Neuronal stem cell (in vitro differentiated cells): Measurements from ENCODE around the gene SH3GL2.

Experiments used
- DNase-seq: peaks from one replicate; pipeline ENCODE4 v3.0.0-alpha.2; 2013; ENCODE audit warnings: low spot score
- H2AFZ ChIP-seq: one replicate; pipeline ENCODE4 v1.6.1; 2013; ENCODE audit warnings: mild to moderate bottlenecking, low read length, inconsistent platforms
- H2AK5ac ChIP-seq: 2 replicates; pipeline ENCODE4 v1.6.1; 2013; ENCODE audit warnings: low read depth, mild to moderate bottlenecking, inconsistent platforms, low read length, moderate library complexity, mixed read lengths
- H2BK120ac ChIP-seq: 2 replicates; pipeline ENCODE4 v1.6.1; 2013; ENCODE audit warnings: low read depth, mild to moderate bottlenecking, inconsistent platforms, low read length, moderate library complexity, mixed read lengths
- H2BK12ac ChIP-seq: one replicate; pipeline ENCODE4 v1.6.1; 2013; ENCODE audit warnings: low read length, inconsistent platforms
- H2BK15ac ChIP-seq: 2 replicates; pipeline ENCODE4 v1.6.1; 2013; ENCODE audit warnings: mild to moderate bottlenecking, low read length, inconsistent platforms, mixed read lengths
- H2BK5ac ChIP-seq: one replicate; pipeline ENCODE4 v1.6.1; 2013; ENCODE audit warnings: inconsistent platforms, mild to moderate bottlenecking, low read length, moderate library complexity
- H3K14ac ChIP-seq: one replicate; pipeline ENCODE4 v1.6.1; 2013; ENCODE audit warnings: low read length, inconsistent platforms
- H3K18ac ChIP-seq: 2 replicates; pipeline ENCODE4 v1.6.1; 2013; ENCODE audit warnings: low read length, inconsistent platforms
- H3K23ac ChIP-seq: 2 replicates; pipeline ENCODE4 v1.6.1; 2013; ENCODE audit warnings: low read depth, mild to moderate bottlenecking, mixed read lengths, low read length, inconsistent platforms; ENCODE audit not compliant: poor library complexity
- H3K27ac ChIP-seq: replicated peaks from 3 replicates; pipeline ENCODE4 v1.5.1; 2013; ENCODE audit warnings: low read length, inconsistent platforms
- H3K27me3 ChIP-seq, 3 experiments: 2 replicates each; pipeline ENCODE4 v1.6.1; 2013; ENCODE audit warnings: low read length in 3 of 3, mild to moderate bottlenecking in 2 of 3, inconsistent platforms in 1 of 3, low read depth in 1 of 3, mixed read lengths in 1 of 3, moderate library complexity in 1 of 3; ENCODE audit not compliant: control insufficient read depth in 3 of 3, insufficient read depth in 3 of 3
- H3K36me3 ChIP-seq, 2 donors: replicated peaks in 1 of 2; 2 replicates each; pipeline ENCODE4 v1.6.1; 2013; ENCODE audit warnings: low read length in 2 of 2; ENCODE audit not compliant: control insufficient read depth in 2 of 2, insufficient read depth in 2 of 2
- H3K4ac ChIP-seq: 2 replicates; pipeline ENCODE4 v1.6.1; 2013; ENCODE audit warnings: inconsistent platforms, mild to moderate bottlenecking, low read length, moderate library complexity
- H3K4me1 ChIP-seq, 2 donors: 1 replicate in 1 of 2; 2 replicates in 1 of 2; pipeline ENCODE4 v1.6.1; 2013; ENCODE audit warnings: low read length in 2 of 2, low read depth in 1 of 2; ENCODE audit not compliant: control insufficient read depth in 2 of 2, insufficient read depth in 1 of 2
- H3K4me2 ChIP-seq: one replicate; pipeline ENCODE4 v1.6.1; 2013; ENCODE audit warnings: mild to moderate bottlenecking, low read length, inconsistent platforms; ENCODE audit not compliant: insufficient read depth, poor library complexity, severe bottlenecking
- H3K4me3 ChIP-seq, 2 donors: 2 replicates each; pipeline ENCODE4 v1.5.1; 2013; ENCODE audit warnings: low read length in 2 of 2, mild to moderate bottlenecking in 2 of 2, inconsistent platforms in 1 of 2, moderate library complexity in 1 of 2
- H3K79me1 ChIP-seq: one replicate; pipeline ENCODE4 v1.6.1; 2013; ENCODE audit warnings: low read depth, mild to moderate bottlenecking, inconsistent platforms, low read length, moderate library complexity
- H3K9ac ChIP-seq: one replicate; pipeline ENCODE4 v1.6.1; 2013; ENCODE audit warnings: mild to moderate bottlenecking, low read depth, low read length, inconsistent platforms; ENCODE audit not compliant: poor library complexity
- H3K9me3 ChIP-seq, 2 donors: replicated peaks in 1 of 2; 2 replicates each; pipeline versions ENCODE3 to v1.6.1; 2013; ENCODE audit warnings: low read length in 2 of 2, mild to moderate bottlenecking in 2 of 2, inconsistent platforms in 1 of 2, low read depth in 1 of 2, mixed read lengths in 1 of 2, moderate library complexity in 1 of 2; ENCODE audit not compliant: control insufficient read depth in 2 of 2, insufficient read depth in 1 of 2
- H4K8ac ChIP-seq: one replicate; pipeline ENCODE4 v1.6.1; 2013; ENCODE audit warnings: low read depth, mild to moderate bottlenecking, inconsistent platforms, low read length, moderate library complexity
- H4K91ac ChIP-seq: one replicate; pipeline ENCODE4 v1.6.1; 2013; ENCODE audit warnings: low read length, low read depth, mild to moderate bottlenecking, inconsistent platforms; ENCODE audit not compliant: poor library complexity
- WGBS, 2 donors: extraction: QIAGEN DNeasy Blood & Tissue Kit; methylation state at CpG; one replicate each; pipeline ENCODE4 v1.1.7; 2013; ENCODE audit warnings: missing lambda C conversion rate in 2 of 2, mixed read lengths in 1 of 2; ENCODE audit not compliant: insufficient read length in 2 of 2, insufficient replicate concordance in 1 of 2; ENCODE audit errors: extremely low coverage in 2 of 2; 5-methylcytosine and 5-hydroxymethylcytosine counted together

Gene SH3GL2

GRCh38 chr9:17750269-17750668 lies 171.4 kb downstream of the SH3GL2 start:
- Histone ChIP-seq H2AK5ac (no peak overlapping the region), H4K91ac (no peak overlapping the region), H3K18ac (no peak overlapping the region), H3K9ac (no peak overlapping the region), H3K9me3 (no peaks in the 10 kb centered on the region), H3K4me2 (no peak overlapping the region), H3K4me1 (no peaks in the 10 kb centered on the region), H2AFZ (no peak overlapping the region), H2BK5ac (no peak overlapping the region), H3K4ac (no peak overlapping the region), H3K4me3 (no peak overlapping the region), H2BK120ac (no peak overlapping the region), H4K8ac (no peak overlapping the region), H3K27me3 (no peaks in the 10 kb centered on the region), H3K36me3 (no peaks in the 10 kb centered on the region), H2BK12ac (no peak overlapping the region), H3K23ac (no peak overlapping the region), H2BK15ac (no peak overlapping the region), H3K27ac (no peak overlapping the region), H3K79me1 (no peaks in the 10 kb centered on the region), H3K14ac (no peak overlapping the region)
- no peak for DNase-seq
- no CpG with 5 or more reads among the region's 3 CpGs for WGBS, 2 donors

DNA sequence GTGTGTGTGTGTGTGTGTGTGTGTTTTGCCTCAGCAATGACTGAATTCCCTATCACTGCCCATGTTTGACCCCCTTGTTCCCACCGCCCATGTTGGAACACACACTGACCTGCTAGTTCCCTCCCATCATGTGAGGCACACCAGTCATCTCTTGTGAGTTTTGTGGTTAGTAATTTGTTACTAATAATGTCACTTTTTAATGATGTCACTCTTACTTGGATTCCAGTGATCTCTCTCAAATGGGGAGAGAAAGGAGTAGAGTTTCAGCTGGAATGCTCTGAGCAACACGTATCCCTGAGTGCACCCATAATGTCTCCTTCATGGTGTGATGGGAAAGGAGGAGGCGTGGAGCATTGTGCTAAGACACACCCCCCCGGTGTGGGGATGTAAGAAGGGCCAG lies 172.6 kb downstream of the SH3GL2 start:
- Histone ChIP-seq H3K18ac (no peak overlapping the region), H2BK15ac (no peak overlapping the region), H3K27ac (no peak overlapping the region)

GRCh38 chr9:17752021-17752420 lies 173.2 kb downstream of the SH3GL2 start:
- Histone ChIP-seq H2BK12ac (no peak overlapping the region), H3K4me2 (no peak overlapping the region), H2BK5ac (no peak overlapping the region), H4K91ac (no peak overlapping the region), H2BK15ac (no peak overlapping the region), H3K79me1 (no peaks in the 10 kb centered on the region), H3K14ac (no peak overlapping the region), H2AFZ (no peak overlapping the region), H3K36me3 (no peaks in the 10 kb centered on the region), H3K27me3 (no peaks in the 10 kb centered on the region), H3K4me3 (no peak overlapping the region), H3K18ac (no peak overlapping the region), H3K9ac (no peak overlapping the region), H3K4me1 (no peaks in the 10 kb centered on the region), H3K9me3 (no peaks in the 10 kb centered on the region), H3K23ac (no peak overlapping the region), H4K8ac (no peak overlapping the region), H3K4ac (no peak overlapping the region), H2AK5ac (no peak overlapping the region), H2BK120ac (no peak overlapping the region), H3K27ac (no peak overlapping the region)
- WGBS, 2 donors, result no CpG with 5 or more reads among the region's 3 CpGs
- no peak for DNase-seq

More for the DNA sequence above, 172.6 kb downstream of the SH3GL2 start:
- H3K36me3 ChIP-seq, result no peaks in the 10 kb centered on the region
- H3K79me1 ChIP-seq, result no peaks in the 10 kb centered on the region
- H3K4ac ChIP-seq, result no peak overlapping the region
- no peak overlapping the region for H3K23ac ChIP-seq
- no peak overlapping the region for H2AK5ac ChIP-seq
- H2AFZ ChIP-seq, result no peak overlapping the region
- H3K14ac ChIP-seq, result no peak overlapping the region
- no peak overlapping the region for H3K9ac ChIP-seq
- H2BK120ac ChIP-seq, result no peak overlapping the region
- no peak overlapping the region for H2BK12ac ChIP-seq
- no peaks in the 10 kb centered on the region for H3K4me1 ChIP-seq
- no CpG with 5 or more reads among the region's 4 CpGs for WGBS, 2 donors
- no peak overlapping the region for H2BK5ac ChIP-seq
- no peak overlapping the region for H3K4me2 ChIP-seq
- no peaks in the 10 kb centered on the region for H3K9me3 ChIP-seq
- no peak overlapping the region for H3K4me3 ChIP-seq
- H4K91ac ChIP-seq, result no peak overlapping the region
- no peak for DNase-seq
- H3K27me3 ChIP-seq, result no peaks in the 10 kb centered on the region
- H4K8ac ChIP-seq, result no peak overlapping the region

DNA sequence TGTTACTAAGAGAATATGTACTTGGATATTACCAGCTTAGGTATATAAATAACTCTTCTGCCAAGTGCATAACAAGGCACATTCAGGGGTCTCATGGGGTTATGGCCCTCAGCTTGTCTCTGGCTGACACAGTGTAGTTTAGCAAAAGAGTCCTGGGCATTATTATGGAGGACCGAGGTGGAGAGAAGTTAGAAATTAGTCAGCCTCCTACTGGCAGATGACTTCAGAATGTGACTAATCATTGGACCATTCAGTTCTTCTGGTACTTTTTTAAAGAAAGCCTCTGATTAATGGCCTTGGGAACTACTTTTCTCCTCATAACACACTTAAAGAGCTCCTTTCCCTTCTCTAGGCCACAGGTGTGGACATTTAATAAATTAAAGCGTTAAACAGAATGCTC lies 178.9 kb downstream of the SH3GL2 start:
- Histone ChIP-seq H3K9me3 (no peaks in the 10 kb centered on the region), H3K9ac (no peak overlapping the region), H3K4me3 (no peak overlapping the region), H2BK12ac (no peak overlapping the region), H2AK5ac (no peak overlapping the region), H3K79me1 (no peaks in the 10 kb centered on the region), H2AFZ (no peak overlapping the region), H3K4ac (no peak overlapping the region), H3K36me3 (no peaks in the 10 kb centered on the region), H2BK5ac (no peak overlapping the region), H4K91ac (no peak overlapping the region), H2BK120ac (no peak overlapping the region), H3K27ac (no peak overlapping the region), H2BK15ac (no peak overlapping the region), H3K4me1 (no peaks in the 10 kb centered on the region), H3K14ac (no peak overlapping the region), H3K4me2 (no peak overlapping the region), H3K18ac (no peak overlapping the region), H3K27me3 (no peaks in the 10 kb centered on the region), H3K23ac (no peak overlapping the region), H4K8ac (no peak overlapping the region)
- DNase-seq, result no peak
- no CpG with 5 or more reads among the region's 2 CpGs for WGBS, 2 donors
